ENCODE results near the gene SYNJ2.

- TF ChIP-seq CTCF (IDR thresholded peaks at IDR 0.05; ENCODE audit: low read depth, low read length) (no peak), EZH2phosphoT487 (IDR thresholded peaks at IDR 0.05; ENCODE audit: low read depth) (no peak)
These were observed 65.5 kb downstream of the SYNJ2 start for GRCh38 chr6:158047127-158047518.
